ENCODE measurements around the gene GP5. TPM values are rescaled to one million over a fixed set of nuclear protein-coding genes. Genes with fewer than 3 reads are reported as not detected.

GP5 gene
- total RNA-seq, 1 donor from 2014 or later = not detected

- intact Hi-C loops (cut with DNase I) = no loop called here
- peak in 1 of 2 donors; percentile 55 for DNase-seq (ENCODE audit: extremely low spot score in 2 of 2)
- no peaks in the 10 kb centered on the region for H3K36me3 ChIP-seq
Observed at GRCh38 chr3:194384156-194384555, 14.9 kb downstream of the GP5 start.

GRCh38 chr3:194383276-194383940 is 15.7 kb downstream of the GP5 start:
- Histone ChIP-seq H3K27ac (no peak overlapping the region), H3K27me3 (no peaks in the 10 kb centered on the region), H3K4me1 (no peaks in the 10 kb centered on the region), H3K4me3 (no peak overlapping the region), H3K36me3 (no peaks in the 10 kb centered on the region), H3K9me3 (no peaks in the 10 kb centered on the region)
- no peak for DNase-seq (ENCODE audit: extremely low spot score in 2 of 2)
- intact Hi-C loops (cut with DNase I) = no loop called here
- no peak for TF ChIP-seq CTCF (IDR thresholded peaks at IDR 0.05)
- no peak for TF ChIP-seq POLR2A (IDR thresholded peaks at IDR 0.05)
- TF ChIP-seq POLR2AphosphoS5 (IDR thresholded peaks at IDR 0.05; ENCODE audit: insufficient read depth in 1 of 2, low read depth in 1 of 2) = no peak

More at GRCh38 chr3:194384156-194384555, 14.9 kb downstream of the GP5 start:
- no peaks in the 10 kb centered on the region for H3K4me1 ChIP-seq
- TF ChIP-seq POLR2A (IDR thresholded peaks at IDR 0.05) (no peak), POLR2AphosphoS5 (IDR thresholded peaks at IDR 0.05; ENCODE audit: insufficient read depth in 1 of 2, low read depth in 1 of 2) (no peak), CTCF (IDR thresholded peaks at IDR 0.05) (no peak)
- H3K27ac ChIP-seq = no peak overlapping the region
- H3K4me3 ChIP-seq = no peak overlapping the region
- no peaks in the 10 kb centered on the region for H3K27me3 ChIP-seq
- H3K9me3 ChIP-seq = no peaks in the 10 kb centered on the region

- Histone ChIP-seq H3K4me3 (no peak overlapping the region), H3K4me1 (no peaks in the 10 kb centered on the region), H3K9me3 (no peaks in the 10 kb centered on the region), H3K36me3 (no peaks in the 10 kb centered on the region), H3K27ac (no peak overlapping the region), H3K27me3 (no peaks in the 10 kb centered on the region)
- no peak for DNase-seq (ENCODE audit: extremely low spot score in 2 of 2)
- TF ChIP-seq POLR2A (IDR thresholded peaks at IDR 0.05) (no peak), CTCF (IDR thresholded peaks at IDR 0.05) (no peak), POLR2AphosphoS5 (IDR thresholded peaks at IDR 0.05; ENCODE audit: insufficient read depth in 1 of 2, low read depth in 1 of 2) (no peak)
- intact Hi-C loops (cut with DNase I) = no loop called here
Observed at GRCh38 chr3:194382892-194383223, 16.2 kb downstream of the GP5 start.

GRCh38 chr3:194382196-194382891 is 16.7 kb downstream of the GP5 start:
- Histone ChIP-seq H3K27me3 (no peaks in the 10 kb centered on the region), H3K4me3 (no peak overlapping the region), H3K36me3 (no peaks in the 10 kb centered on the region), H3K9me3 (no peaks in the 10 kb centered on the region), H3K4me1 (no peaks in the 10 kb centered on the region), H3K27ac (no peak overlapping the region)
- DNase-seq (ENCODE audit: extremely low spot score in 2 of 2) = no peak
- intact Hi-C loops (cut with DNase I) = no loop called here
- TF ChIP-seq CTCF (IDR thresholded peaks at IDR 0.05) = no peak

- no peaks in the 10 kb centered on the region for H3K27me3 ChIP-seq
- TF ChIP-seq POLR2A (IDR thresholded peaks at IDR 0.05) (no peak), POLR2AphosphoS5 (IDR thresholded peaks at IDR 0.05; ENCODE audit: insufficient read depth in 1 of 2, low read depth in 1 of 2) (no peak), CTCF (IDR thresholded peaks at IDR 0.05) (no peak)
- no peaks in the 10 kb centered on the region for H3K9me3 ChIP-seq
- H3K4me1 ChIP-seq = no peaks in the 10 kb centered on the region
- H3K36me3 ChIP-seq = no peaks in the 10 kb centered on the region
- intact Hi-C loops (cut with DNase I) = no loop called here
- no peak overlapping the region for H3K27ac ChIP-seq
- no peak overlapping the region for H3K4me3 ChIP-seq
- DNase-seq (ENCODE audit: extremely low spot score in 2 of 2) = no peak
Observed at GRCh38 chr3:194381460-194381875, 17.6 kb downstream of the GP5 start.
